Skin epidermis (tissue), 12 donors: ENCODE data around the gene FBXL17.
A peak's percentile ranks its signal among the peaks of the same experiment; 100 is the strongest.

Experiments
- H3K27ac ChIP-seq, 21 experiments: fragments of 200-600 bp; sonication (generic) in 11 of 21; one replicate each; pipeline ENCODE4 v1.5.0; 2020; ENCODE audit warnings: mild to moderate bottlenecking in 3 of 21, inconsistent platforms in 2 of 21, moderate library complexity in 2 of 21
- H3K4me3 ChIP-seq, 7 experiments: fragments of 200-600 bp; sonication (generic) in 2 of 7; one replicate each; pipeline ENCODE4 v1.5.0; 2020; ENCODE audit warnings: inconsistent platforms in 2 of 7, mild to moderate bottlenecking in 2 of 7, moderate library complexity in 1 of 7

The FBXL17 gene

DNA sequence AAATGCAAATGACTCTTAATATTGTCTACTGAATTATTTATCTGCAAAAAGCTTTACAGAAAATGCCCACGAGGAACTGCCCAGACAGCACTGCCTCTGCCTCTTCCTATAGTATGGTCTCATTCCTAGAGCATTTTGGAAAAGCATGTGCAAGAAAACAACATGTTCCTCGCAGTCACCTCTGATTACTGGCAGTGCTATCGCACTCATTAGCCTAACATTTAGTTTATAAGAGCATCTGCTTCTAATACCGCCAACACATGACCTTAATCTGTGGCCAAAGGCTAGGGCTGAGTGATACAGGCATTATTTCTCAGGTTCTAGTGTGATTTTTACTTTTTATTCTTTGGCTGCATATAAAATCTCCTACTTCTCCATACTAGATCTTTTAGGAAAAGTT is 259.2 kb downstream of the FBXL17 start:
- Histone ChIP-seq H3K27ac (no peak overlapping the region), H3K4me3 (no peak overlapping the region)

- Histone ChIP-seq H3K4me3 (no peak overlapping the region), H3K27ac (no peak overlapping the region)
Measured at GRCh38 chr5:108118813-108119514, 262.9 kb downstream of the FBXL17 start.

DNA sequence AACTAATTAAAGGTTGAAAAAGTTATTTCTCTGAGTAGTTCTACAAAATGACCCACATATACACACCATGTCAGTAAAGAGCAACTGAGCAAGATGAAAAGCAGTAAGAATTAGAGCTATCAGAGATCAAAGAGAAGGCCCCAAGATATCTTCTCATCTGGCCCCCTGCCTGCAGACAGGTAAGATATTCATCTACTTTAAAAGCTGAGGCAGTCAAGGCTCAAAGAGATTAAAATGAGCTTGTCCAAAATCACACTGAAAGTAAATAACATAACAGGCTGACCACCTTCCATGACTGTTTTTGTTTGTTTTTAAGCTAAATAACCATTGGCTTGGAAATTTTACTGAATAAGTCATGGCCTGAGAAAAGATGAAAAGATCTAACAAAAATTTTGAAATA is 266.2 kb downstream of the FBXL17 start:
- Histone ChIP-seq H3K4me3 (no peak overlapping the region), H3K27ac (no peak overlapping the region)

GRCh38 chr5:108113950-108114349 is 267.9 kb downstream of the FBXL17 start:
- H3K4me3 ChIP-seq, result no peak overlapping the region
- H3K27ac ChIP-seq, result no peak overlapping the region

GRCh38 chr5:108111736-108112135 is 270.2 kb downstream of the FBXL17 start:
- Histone ChIP-seq H3K27ac (no peak overlapping the region), H3K4me3 (no peak overlapping the region)

DNA sequence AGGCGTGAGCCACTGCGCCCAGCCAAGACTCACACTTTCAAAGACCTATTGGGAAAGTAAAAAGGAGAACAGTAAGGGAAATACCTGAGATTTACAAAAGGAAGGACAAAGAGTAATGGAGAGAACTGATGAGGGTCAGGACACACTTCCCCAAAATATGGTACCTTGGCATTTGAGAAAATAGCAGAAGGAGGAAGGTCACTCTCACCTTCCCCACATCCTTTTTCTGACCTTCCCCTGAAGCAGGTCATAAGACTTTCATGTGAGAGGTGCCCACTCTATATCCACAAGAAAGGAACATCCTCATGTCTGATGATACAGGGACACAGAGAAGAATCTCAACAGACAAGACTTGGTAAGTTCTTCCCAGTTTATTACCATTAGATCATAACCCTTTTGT is 272.8 kb downstream of the FBXL17 start:
- no peak overlapping the region for H3K4me3 ChIP-seq
- no peak overlapping the region for H3K27ac ChIP-seq

DNA sequence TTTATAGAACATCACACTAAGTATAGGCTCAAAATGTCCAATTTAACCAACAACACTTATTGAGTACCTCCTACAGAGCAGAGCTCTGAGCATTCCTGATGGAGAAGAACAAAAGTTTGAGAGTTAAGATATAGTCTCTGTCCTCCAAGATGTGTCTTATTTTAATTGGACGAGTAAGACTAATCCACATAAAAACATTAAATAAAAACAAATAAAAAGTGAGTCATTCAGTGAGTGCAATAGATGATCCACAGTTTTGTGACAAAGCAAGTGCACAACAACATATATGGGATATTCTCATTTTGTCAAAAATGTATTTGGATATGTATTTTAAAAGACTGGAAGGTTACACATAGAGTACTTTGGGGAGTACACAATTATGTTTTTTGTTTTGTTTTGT is 277.4 kb downstream of the FBXL17 start:
- Histone ChIP-seq H3K4me3 (no peak overlapping the region), H3K27ac (no peak overlapping the region)

DNA sequence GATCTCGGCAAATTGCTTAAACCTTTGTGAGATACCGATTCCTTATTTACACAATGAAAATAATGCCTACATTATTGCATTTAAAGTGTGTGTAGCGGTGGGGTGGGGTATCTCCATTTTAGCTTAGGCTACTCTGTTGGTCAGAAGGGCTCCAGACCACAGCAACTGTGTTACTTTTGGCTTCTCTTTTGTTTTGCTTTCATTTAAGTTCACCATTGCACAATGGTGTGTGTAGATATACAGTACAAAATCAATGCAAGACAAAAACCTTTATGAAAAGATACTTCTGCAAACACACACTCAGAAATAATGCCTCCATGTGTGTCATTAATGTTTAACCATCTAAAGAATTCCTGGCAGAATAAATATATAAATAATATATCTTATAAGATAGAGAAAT is 279.4 kb downstream of the FBXL17 start:
- no peak overlapping the region for H3K27ac ChIP-seq
- H3K4me3 ChIP-seq, result no peak overlapping the region

GRCh38 chr5:108101821-108102220 is 280.1 kb downstream of the FBXL17 start:
- no peak overlapping the region for H3K27ac ChIP-seq
- H3K4me3 ChIP-seq, result no peak overlapping the region

- Histone ChIP-seq H3K4me3 (no peak overlapping the region), H3K27ac (no peak overlapping the region)
Measured at GRCh38 chr5:108101130-108101529, 280.8 kb downstream of the FBXL17 start.

- Histone ChIP-seq H3K4me3 (no peak overlapping the region), H3K27ac (no peak overlapping the region)
Measured at GRCh38 chr5:108094800-108095199, 287.1 kb downstream of the FBXL17 start.

DNA sequence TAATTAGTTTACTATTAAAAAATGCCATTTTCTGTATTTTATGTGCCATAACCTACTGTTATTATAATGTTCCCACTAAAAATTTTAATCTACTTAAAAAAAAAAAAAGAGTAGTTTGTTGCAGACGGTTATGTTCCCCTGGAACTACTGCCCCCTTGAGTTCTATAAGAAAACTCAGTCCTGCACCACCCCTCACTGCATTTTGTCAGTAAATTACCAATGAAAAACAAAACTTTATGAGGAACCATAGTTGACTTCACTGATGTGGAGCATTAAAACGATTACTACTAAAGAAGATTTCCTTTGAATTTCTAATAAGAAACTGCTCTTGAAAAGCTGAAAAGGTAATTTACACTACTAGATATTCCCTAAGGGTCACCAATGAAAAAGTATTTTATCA is 288.7 kb downstream of the FBXL17 start:
- no peak overlapping the region for H3K4me3 ChIP-seq
- H3K27ac ChIP-seq, result no peak overlapping the region

DNA sequence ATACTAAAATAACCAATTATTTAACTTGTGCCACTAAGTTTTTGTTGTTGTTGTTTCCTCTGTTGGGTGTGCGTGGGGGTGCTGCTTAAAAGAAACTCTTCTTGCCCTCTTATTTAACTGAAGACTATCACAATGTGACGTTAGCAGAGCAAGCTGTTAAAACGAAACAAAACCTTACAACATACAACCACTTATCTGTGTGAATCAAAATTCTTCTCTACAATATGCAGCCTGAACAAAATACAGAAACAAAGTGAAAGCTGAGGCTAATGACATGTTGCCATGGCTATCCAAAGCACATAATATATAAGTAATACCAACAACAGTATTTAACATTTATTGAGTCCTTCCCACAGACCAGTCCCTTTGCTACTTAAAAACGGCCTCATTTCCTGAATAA is 291.0 kb downstream of the FBXL17 start:
- H3K4me3 ChIP-seq, result no peak overlapping the region
- H3K27ac ChIP-seq, result no peak overlapping the region

DNA sequence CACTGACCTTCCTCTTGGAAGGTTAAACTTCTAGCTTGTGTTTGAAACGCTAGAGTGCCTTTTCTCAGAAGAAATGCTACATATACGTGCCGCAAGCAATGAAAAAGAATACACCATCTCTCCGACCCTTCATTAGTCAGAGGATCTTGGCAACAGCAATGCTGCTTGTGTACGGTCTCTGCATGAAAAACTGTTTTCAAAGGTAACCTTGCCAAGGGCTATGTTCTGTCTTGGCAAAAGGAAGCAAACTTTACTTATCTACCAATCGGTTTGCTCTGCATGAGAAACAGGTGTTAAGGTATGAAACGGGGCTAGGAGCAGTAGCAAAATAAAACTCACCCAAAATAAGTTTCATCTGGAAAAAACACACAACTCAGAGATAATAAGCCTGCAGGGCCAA is 297.8 kb downstream of the FBXL17 start:
- Histone ChIP-seq H3K27ac (no peak overlapping the region), H3K4me3 (no peak overlapping the region)

GRCh38 chr5:108083232-108083631 is 298.7 kb downstream of the FBXL17 start:
- Histone ChIP-seq H3K4me3 (no peak overlapping the region), H3K27ac (peak overlapping the region in 1 of 21 experiments; percentile 44)

DNA sequence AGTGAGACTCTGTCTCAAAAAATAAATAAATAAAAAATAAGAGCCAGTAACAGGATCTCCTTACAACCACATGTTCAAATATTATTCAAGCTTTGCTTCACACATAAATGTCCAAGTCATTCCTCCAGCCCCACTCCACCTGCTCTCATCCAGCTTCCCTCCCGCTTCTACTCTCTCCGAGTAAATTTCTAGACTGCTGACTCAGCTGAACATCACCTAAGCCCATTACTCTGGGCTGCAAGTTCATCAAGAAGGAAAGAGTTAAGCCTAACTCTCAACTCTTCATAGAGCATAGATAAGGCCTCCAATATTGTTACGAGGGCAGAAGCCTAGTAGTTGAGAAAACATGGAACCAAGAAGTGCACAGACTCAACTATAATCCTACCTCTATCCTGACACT is 300.2 kb downstream of the FBXL17 start:
- Histone ChIP-seq H3K27ac (no peak overlapping the region), H3K4me3 (no peak overlapping the region)

DNA sequence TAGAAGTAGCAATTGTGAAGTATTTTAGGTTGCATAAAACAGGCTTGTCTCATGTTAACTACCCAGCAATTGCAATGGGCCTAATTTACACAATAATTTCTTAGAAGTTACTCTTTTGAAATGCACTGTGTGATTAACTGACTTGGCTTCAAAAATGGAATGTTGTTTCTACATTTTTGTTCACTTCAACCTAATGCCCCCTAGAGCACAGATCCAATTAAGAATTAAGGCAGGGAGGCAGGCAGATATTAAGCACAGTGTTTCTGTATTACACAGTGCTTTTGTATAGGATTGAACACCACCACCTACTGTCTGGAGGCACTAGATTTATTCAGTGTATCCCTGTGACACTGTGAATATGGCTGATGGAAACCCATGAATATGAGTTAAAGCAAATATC is 302.1 kb downstream of the FBXL17 start:
- Histone ChIP-seq H3K4me3 (no peak overlapping the region), H3K27ac (no peak overlapping the region)

GRCh38 chr5:108078882-108079281 is 303.0 kb downstream of the FBXL17 start:
- Histone ChIP-seq H3K27ac (no peak overlapping the region), H3K4me3 (no peak overlapping the region)

GRCh38 chr5:108078345-108078744 is 303.6 kb downstream of the FBXL17 start:
- Histone ChIP-seq H3K27ac (no peak overlapping the region), H3K4me3 (no peak overlapping the region)

- Histone ChIP-seq H3K27ac (no peak overlapping the region), H3K4me3 (no peak overlapping the region)
Measured at GRCh38 chr5:108074626-108075025, 307.3 kb downstream of the FBXL17 start.

- Histone ChIP-seq H3K4me3 (no peak overlapping the region), H3K27ac (no peak overlapping the region)
Measured at GRCh38 chr5:108064302-108064701, 317.6 kb downstream of the FBXL17 start.

DNA sequence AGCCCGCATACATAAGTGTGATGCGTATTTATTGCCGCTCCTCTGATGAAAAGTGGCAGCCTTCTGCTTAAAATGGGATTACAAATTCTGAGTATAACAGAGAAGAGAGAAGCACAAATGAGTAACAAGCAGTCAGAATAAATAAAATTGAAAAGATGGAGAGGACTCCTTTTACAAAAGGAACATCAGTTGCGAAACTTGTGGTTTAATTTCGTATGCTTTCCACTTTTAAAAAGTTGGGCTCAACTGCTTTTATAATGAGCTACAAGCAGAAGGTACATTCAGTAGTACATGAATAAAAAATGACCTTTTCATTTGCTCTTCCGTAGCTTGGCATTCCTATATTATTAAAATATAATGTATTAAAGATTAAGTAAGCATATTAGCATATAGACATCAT is 320.0 kb downstream of the FBXL17 start:
- no peak overlapping the region for H3K27ac ChIP-seq
- no peak overlapping the region for H3K4me3 ChIP-seq
